ENCODE results near the gene KIF4B. TPM values are rescaled to one million over a fixed set of nuclear protein-coding genes. Genes with fewer than 3 reads are reported as not detected.
"Not testable (repeated sequence)": the region's sequence is repeated elsewhere in the genome, so short reads cannot be mapped to it uniquely, and the experiment has no call there.

Gene KIF4B
- total RNA-seq, 6 donors from 2014 or later: 0.07 to 0.30 (median 0.12) TPM; not detected in 2

DNA sequence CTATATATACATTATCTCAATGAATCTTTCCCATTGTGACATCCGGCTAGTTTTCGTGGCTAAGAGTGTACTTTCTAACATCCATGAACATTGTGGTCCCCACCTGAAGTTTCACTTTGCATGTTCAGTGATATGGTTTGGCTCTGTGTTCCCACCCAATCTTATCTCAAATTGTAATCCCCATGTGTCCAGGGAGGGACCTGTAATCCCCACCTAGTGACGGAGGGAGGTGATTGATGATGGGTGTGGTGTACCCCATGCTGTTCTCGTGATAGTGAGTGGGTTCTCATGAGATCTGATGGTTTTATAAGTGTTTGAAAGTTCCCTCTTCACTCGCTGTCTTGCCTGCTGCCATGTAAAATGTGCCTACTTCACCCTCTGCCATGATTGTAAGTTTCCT lies 44.6 kb upstream of the KIF4B start:
- no peaks in the 10 kb centered on the region for H3K27me3 ChIP-seq
- 73 to 88% methylated on average over 5 of the region's 5 CpGs for WGBS, 2 donors
- no peak overlapping the region for H3K27ac ChIP-seq
- DNase-seq (no peak), ATAC-seq (ENCODE audit: low FRiP score in 2 of 2) (no peak)
- peaks cover 4 to 24% (median 7%) of the 10 kb centered on the region in 4 donors for H3K36me3 ChIP-seq
- TF ChIP-seq EP300 (IDR thresholded peaks at IDR 0.05) (no peak), POLR2A (IDR thresholded peaks at IDR 0.05) (no peak), POLR2AphosphoS5 (IDR thresholded peaks at IDR 0.05) (no peak)
- no peaks in the 10 kb centered on the region for H3K9me3 ChIP-seq
- peaks cover 0 to 10% (median 9%) of the 10 kb centered on the region in 4 donors for H3K4me1 ChIP-seq
- H3K4me3 ChIP-seq: peak overlapping the region in 1 of 4 donors; percentile 22

DNA sequence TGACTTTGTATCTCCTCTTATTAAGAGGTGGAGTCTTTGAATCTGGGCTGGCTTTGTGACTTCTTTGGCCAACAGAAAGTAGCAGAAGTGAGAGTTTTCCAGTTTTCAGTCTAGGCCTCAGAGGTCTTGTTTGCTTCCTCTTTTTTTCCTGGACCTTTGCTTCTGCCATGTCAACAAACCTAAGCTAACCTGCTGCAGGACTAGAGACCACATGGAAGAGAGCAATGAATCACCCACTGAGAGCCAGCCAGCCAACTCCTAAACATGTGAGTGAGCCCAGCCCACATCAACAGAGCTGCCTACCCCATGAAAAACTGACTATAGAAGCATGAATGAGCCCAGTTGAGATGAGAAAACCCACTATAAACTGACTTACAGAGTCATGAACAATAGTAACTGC lies 42.8 kb upstream of the KIF4B start:
- peaks cover 0 to 3% (median under 1%) of the 10 kb centered on the region in 4 donors for H3K4me1 ChIP-seq
- H3K9me3 ChIP-seq: no peaks in the 10 kb centered on the region
- no peaks in the 10 kb centered on the region for H3K27me3 ChIP-seq
- ATAC-seq (ENCODE audit: low FRiP score in 2 of 2): no peak
- no peak overlapping the region for H3K4me3 ChIP-seq
- no peak for DNase-seq
- TF ChIP-seq POLR2AphosphoS5 (IDR thresholded peaks at IDR 0.05): no peak
- no peak for TF ChIP-seq EP300 (IDR thresholded peaks at IDR 0.05)
- TF ChIP-seq POLR2A (IDR thresholded peaks at IDR 0.05): no peak
- TF ChIP-seq, protein P1, sequence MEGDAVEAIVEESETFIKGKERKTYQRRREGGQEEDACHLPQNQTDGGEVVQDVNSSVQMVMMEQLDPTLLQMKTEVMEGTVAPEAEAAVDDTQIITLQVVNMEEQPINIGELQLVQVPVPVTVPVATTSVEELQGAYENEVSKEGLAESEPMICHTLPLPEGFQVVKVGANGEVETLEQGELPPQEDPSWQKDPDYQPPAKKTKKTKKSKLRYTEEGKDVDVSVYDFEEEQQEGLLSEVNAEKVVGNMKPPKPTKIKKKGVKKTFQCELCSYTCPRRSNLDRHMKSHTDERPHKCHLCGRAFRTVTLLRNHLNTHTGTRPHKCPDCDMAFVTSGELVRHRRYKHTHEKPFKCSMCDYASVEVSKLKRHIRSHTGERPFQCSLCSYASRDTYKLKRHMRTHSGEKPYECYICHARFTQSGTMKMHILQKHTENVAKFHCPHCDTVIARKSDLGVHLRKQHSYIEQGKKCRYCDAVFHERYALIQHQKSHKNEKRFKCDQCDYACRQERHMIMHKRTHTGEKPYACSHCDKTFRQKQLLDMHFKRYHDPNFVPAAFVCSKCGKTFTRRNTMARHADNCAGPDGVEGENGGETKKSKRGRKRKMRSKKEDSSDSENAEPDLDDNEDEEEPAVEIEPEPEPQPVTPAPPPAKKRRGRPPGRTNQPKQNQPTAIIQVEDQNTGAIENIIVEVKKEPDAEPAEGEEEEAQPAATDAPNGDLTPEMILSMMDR (IDR thresholded peaks at IDR 0.05): no peak
- H3K36me3 ChIP-seq: peaks cover 4 to 24% (median 7%) of the 10 kb centered on the region in 4 donors
- no peak overlapping the region for H3K27ac ChIP-seq

DNA sequence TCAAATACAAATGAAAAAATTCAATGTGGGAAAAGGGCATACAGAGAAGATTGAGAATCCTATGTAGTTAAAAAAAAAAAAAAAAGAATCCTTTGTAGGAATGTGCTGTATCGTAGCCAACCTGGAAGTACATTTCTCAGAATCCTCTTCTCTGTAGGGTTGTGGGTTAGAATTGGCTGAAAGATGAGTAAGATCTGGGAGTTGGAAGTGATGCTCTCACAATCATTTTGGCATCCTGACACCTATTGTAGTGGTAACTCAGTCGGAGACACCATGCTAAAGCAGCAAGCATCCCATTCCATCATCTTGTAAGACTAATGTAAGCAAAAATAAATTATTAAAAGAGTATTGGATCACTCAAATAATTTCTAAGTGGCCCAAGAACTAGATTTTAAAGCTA lies 42.1 kb upstream of the KIF4B start:
- no peak overlapping the region for H3K4me3 ChIP-seq
- H3K27ac ChIP-seq: no peak overlapping the region
- H3K27me3 ChIP-seq: no peaks in the 10 kb centered on the region
- no peaks in the 10 kb centered on the region for H3K9me3 ChIP-seq
- no peak for ATAC-seq (ENCODE audit: low FRiP score in 2 of 2)
- DNase-seq: no peak
- H3K36me3 ChIP-seq: peaks cover 2 to 25% (median 6%) of the 10 kb centered on the region in 4 donors
- 59 to 86% methylated on average over 2 of the region's 2 CpGs for WGBS, 2 donors
- TF ChIP-seq POLR2A (IDR thresholded peaks at IDR 0.05) (no peak), EP300 (IDR thresholded peaks at IDR 0.05) (no peak), POLR2AphosphoS5 (IDR thresholded peaks at IDR 0.05) (no peak)
- TF ChIP-seq, protein P1 (IDR thresholded peaks at IDR 0.05): no peak
- no peaks in the 10 kb centered on the region for H3K4me1 ChIP-seq

DNA sequence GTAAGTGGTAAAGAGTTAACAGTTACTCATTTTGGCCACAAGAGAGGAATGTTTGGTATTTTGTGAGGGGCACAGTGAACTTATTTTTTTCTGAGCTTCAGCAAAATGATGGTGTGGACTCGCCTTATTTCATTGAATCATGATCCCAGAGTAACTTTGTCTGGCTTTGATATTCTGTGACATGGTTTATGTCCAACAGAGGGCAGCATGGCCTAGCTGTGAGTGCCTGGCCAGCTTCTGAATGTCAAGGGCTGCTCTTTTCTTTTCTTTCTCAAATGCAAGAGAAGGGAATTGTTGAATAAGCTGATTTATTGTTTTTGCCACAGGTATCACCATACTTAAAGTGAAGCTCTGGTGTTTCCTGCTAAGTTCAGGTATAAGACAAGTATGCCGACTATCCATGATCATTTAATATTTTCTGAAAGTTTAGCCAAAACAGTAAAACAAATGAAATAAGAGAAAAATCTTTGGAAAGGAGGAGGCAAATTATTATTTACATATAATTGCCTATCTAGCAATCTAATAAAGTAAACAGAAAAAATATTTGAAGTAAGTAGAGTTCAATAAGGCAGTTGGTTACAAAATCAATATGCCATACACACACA lies 41.0 kb upstream of the KIF4B start:
- peaks cover 0 to 15% (median 4%) of the 10 kb centered on the region in 4 donors for H3K36me3 ChIP-seq
- 75 to 80% methylated on average over 2 of the region's 2 CpGs for WGBS, 2 donors
- no peak for DNase-seq
- H3K9me3 ChIP-seq: no peaks in the 10 kb centered on the region
- no peaks in the 10 kb centered on the region for H3K4me1 ChIP-seq
- ATAC-seq (ENCODE audit: low FRiP score in 2 of 2): no peak
- no peak overlapping the region for H3K4me3 ChIP-seq
- TF ChIP-seq, protein P1 (IDR thresholded peaks at IDR 0.05): peak in 4 of 6 experiments; percentile 22 to 41 (median 30)
- TF ChIP-seq POLR2A (IDR thresholded peaks at IDR 0.05) (no peak), POLR2AphosphoS5 (IDR thresholded peaks at IDR 0.05) (no peak)
- no peaks in the 10 kb centered on the region for H3K27me3 ChIP-seq
- H3K27ac ChIP-seq: no peak overlapping the region

DNA sequence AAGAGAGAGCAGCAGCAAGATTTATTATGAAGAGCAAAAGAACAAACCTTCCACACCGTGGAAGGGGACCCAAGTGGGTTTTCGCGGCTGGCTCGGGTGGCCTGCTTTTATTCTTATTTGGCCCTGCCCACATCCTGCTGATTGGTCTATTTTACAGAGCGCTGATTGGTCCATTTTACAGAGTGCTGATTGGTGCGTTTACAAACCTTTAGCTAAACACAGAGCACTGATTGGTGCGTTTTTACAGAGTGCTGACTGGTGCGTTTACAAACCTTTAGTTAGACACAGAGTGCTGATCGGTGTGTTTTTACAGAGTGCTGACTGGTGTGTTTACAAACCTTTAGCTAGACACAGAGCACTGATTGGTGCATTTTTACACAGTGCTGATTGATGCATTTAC lies 37.5 kb upstream of the KIF4B start:
- not testable (repeated sequence) for DNase-seq; ATAC-seq (ENCODE audit: low FRiP score in 2 of 2); H3K36me3 ChIP-seq; H3K27ac ChIP-seq; H3K4me3 ChIP-seq; H3K9me3 ChIP-seq; H3K4me1 ChIP-seq; H3K27me3 ChIP-seq
- WGBS, 2 donors: 94% methylated on average over 9 of the region's 9 CpGs

DNA sequence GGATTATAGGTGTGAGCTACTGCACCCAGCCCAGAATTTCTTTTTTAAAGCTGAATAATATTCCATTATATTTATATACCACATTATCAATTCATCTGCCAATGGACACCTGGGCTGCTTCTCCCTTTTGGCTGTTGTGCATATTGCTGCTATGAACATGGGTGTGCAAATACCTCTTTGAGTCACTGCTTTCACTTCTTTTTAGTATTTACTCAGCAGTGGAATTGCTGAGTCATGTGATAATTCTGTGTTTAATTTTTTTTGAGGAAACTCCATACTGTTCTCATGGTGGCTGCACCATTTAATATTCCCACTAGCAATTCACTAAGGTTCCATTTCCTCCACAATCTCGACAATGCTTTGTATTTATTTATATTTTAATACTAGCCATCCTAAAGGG lies 36.1 kb upstream of the KIF4B start:
- no peaks in the 10 kb centered on the region for H3K4me1 ChIP-seq
- 56 to 68% methylated on average over 1 of the region's 1 CpG for WGBS, 2 donors
- no peaks in the 10 kb centered on the region for H3K9me3 ChIP-seq
- no peak overlapping the region for H3K4me3 ChIP-seq
- TF ChIP-seq, protein P1 (IDR thresholded peaks at IDR 0.05): no peak
- no peak for TF ChIP-seq EP300 (IDR thresholded peaks at IDR 0.05)
- no peak for TF ChIP-seq POLR2AphosphoS5 (IDR thresholded peaks at IDR 0.05)
- H3K36me3 ChIP-seq: peaks cover 0 to 4% (median 0%) of the 10 kb centered on the region in 4 donors
- ATAC-seq (ENCODE audit: low FRiP score in 2 of 2) (no peak), DNase-seq (no peak)
- H3K27ac ChIP-seq: no peak overlapping the region
- no peaks in the 10 kb centered on the region for H3K27me3 ChIP-seq

DNA sequence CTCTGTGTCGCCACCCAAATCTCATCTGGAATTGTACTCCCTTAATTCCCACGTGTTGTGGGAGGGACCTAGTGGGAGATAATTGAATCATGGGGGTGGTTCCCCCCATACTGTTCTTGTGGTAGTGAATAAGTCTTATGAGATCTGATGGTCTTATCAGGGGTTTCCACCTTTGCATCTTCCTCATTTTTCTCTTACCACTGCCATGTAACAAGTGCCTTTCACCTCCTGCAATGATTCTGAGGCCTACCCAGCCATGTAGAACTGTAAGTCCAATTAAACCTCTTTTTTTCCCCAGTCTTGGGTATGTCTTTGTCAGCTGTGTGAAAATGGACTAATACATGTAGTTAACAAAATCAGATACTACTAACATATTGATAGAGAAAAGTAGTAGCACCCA lies 35.3 kb upstream of the KIF4B start:
- 83 to 86% methylated on average over 2 of the region's 2 CpGs for WGBS, 2 donors
- ATAC-seq (ENCODE audit: low FRiP score in 2 of 2); DNase-seq: not testable (repeated sequence)

More for the DNA sequence above, 35.3 kb upstream of the KIF4B start:
- not testable (repeated sequence) for H3K9me3 ChIP-seq, H3K36me3 ChIP-seq, H3K4me3 ChIP-seq, H3K27ac ChIP-seq, H3K27me3 ChIP-seq, H3K4me1 ChIP-seq
